Fibroblast of the conjunctiva (primary cell): ENCODE results near the gene MTUS2.

Source experiments
- DNase-seq: peaks from one replicate; pipeline ENCODE4 v3.0.0-alpha.2; 2010; ENCODE audit warnings: low read depth

MTUS2 gene

GRCh38 chr13:29402166-29402636 is 582.1 kb downstream of the MTUS2 start:
- DNase-seq: no peak

- no peak for DNase-seq
Observed at GRCh38 chr13:29405401-29405800, 585.3 kb downstream of the MTUS2 start.

GRCh38 chr13:29411481-29411880 is 591.3 kb downstream of the MTUS2 start:
- DNase-seq: no peak

GRCh38 chr13:29418026-29418425 is 597.9 kb downstream of the MTUS2 start:
- no peak for DNase-seq

GRCh38 chr13:29421118-29421517 is 601.0 kb downstream of the MTUS2 start:
- DNase-seq: no peak

- DNase-seq: no peak
Observed at GRCh38 chr13:29422015-29422414, 601.9 kb downstream of the MTUS2 start.

GRCh38 chr13:29423050-29423449 is 602.9 kb downstream of the MTUS2 start:
- DNase-seq: no peak

GRCh38 chr13:29427937-29428309 is 607.8 kb downstream of the MTUS2 start:
- DNase-seq: no peak

- DNase-seq: no peak
Observed at GRCh38 chr13:29428310-29429181, 608.4 kb downstream of the MTUS2 start.

GRCh38 chr13:29429286-29429900 is 609.3 kb downstream of the MTUS2 start:
- DNase-seq: no peak

- DNase-seq: no peak
Observed at GRCh38 chr13:29434217-29434945, 614.2 kb downstream of the MTUS2 start.

- DNase-seq: peak; percentile 72
Observed at GRCh38 chr13:29435125-29435911, 615.2 kb downstream of the MTUS2 start.

GRCh38 chr13:29436291-29436690 is 616.2 kb downstream of the MTUS2 start:
- peak; percentile 36 for DNase-seq

- no peak for DNase-seq
Observed at GRCh38 chr13:29436721-29437280, 616.7 kb downstream of the MTUS2 start.

GRCh38 chr13:29438769-29439168 is 618.6 kb downstream of the MTUS2 start:
- no peak for DNase-seq

- DNase-seq: no peak
Observed at GRCh38 chr13:29439601-29440388, 619.7 kb downstream of the MTUS2 start.

GRCh38 chr13:29441306-29441705 is 621.2 kb downstream of the MTUS2 start:
- no peak for DNase-seq

GRCh38 chr13:29446016-29446415 is 625.9 kb downstream of the MTUS2 start:
- no peak for DNase-seq

GRCh38 chr13:29448174-29448573 is 628.0 kb downstream of the MTUS2 start:
- no peak for DNase-seq

- no peak for DNase-seq
Observed at GRCh38 chr13:29449726-29450125, 629.6 kb downstream of the MTUS2 start.

- no peak for DNase-seq
Observed at GRCh38 chr13:29451976-29452375, 631.8 kb downstream of the MTUS2 start.
